Right lobe of liver (tissue), 6 donors: ENCODE measurements around the gene NREP. TPM values are rescaled to one million over a fixed set of nuclear protein-coding genes. Genes with fewer than 3 reads are reported as not detected.

ENCODE experiments used
- ATAC-seq, 4 donors: fragments of 200-7000 bp; cut with Tn5 transposase; one replicate each; pipeline ENCODE4 v1.9.1; 2020; ENCODE audit warnings: mild to moderate bottlenecking in 4 of 4, moderate library complexity in 4 of 4
- DNase-seq, 3 donors: peaks; one replicate each; pipeline ENCODE4 v3.0.0-alpha.2; 2020
- H3K27ac ChIP-seq, 3 donors: fragments of 200-600 bp; one replicate each; pipeline ENCODE4 v1.8.0; 2022
- H3K27me3 ChIP-seq, 2 donors: fragments of 200-600 bp; one replicate each; pipeline ENCODE4 v1.8.0; 2022
- H3K36me3 ChIP-seq, 4 donors: fragments of 200-600 bp; sonication (generic) in 1 of 4; one replicate each; pipeline versions ENCODE4 v1.5.1 to v1.8.0; 2017 to 2022; ENCODE audit warnings: control low read depth in 1 of 4
- H3K4me1 ChIP-seq, 4 donors: fragments of 200-600 bp; sonication (generic) in 1 of 4; one replicate each; pipeline versions ENCODE4 v1.5.1 to v1.8.0; 2017 to 2022; ENCODE audit warnings: control low read depth in 1 of 4
- H3K4me3 ChIP-seq, 3 donors: fragments of 200-600 bp; one replicate each; pipeline ENCODE4 v1.8.0; 2022
- H3K9me3 ChIP-seq, 4 donors: fragments of 200-600 bp; sonication (generic) in 1 of 4; one replicate each; pipeline versions ENCODE4 v1.5.1 to v1.8.0; 2017 to 2022; ENCODE audit warnings: control low read depth in 1 of 4
- CTCF ChIP-seq, 4 donors: fragments of 200-600 bp in 3 of 4; fragments of 450-650 bp in 1 of 4; IDR thresholded peaks; one replicate each; pipeline versions ENCODE4 v1.5.1 to v1.8.0; 2016 to 2022; ENCODE audit warnings: antibody characterized with exemption in 4 of 4, mild to moderate bottlenecking in 2 of 4
- POLR2A ChIP-seq: fragments of 450-650 bp; IDR thresholded peaks from one replicate; pipeline ENCODE4 v1.6.1; 2017; ENCODE audit warnings: antibody characterized with exemption, mild to moderate bottlenecking
- WGBS: methylation state at CpG from one replicate; pipeline ENCODE4 v1.1.6; 2018; ENCODE audit warnings: low coverage, low lambda C conversion rate; ENCODE audit not compliant: insufficient coverage; ENCODE audit errors: missing lambda C conversion rate; 5-methylcytosine and 5-hydroxymethylcytosine counted together
- intact Hi-C, 2 donors: fragments of 100-400 bp; cut with DNase I; formaldehyde crosslinking; loops; one replicate each; pipeline versions ENCODE4 v1.11.2 to v1.14.1; 2022
- total RNA-seq, 6 experiments: library from RNA; depleted of rRNA in 2 of 6; stranded (reverse); fragments of >200 nt in 2 of 6; fragmentation: NEBNext Ultra II Directional in 3 of 6; extraction: Animal tissue kit (Norgen Biotek cat#: 25700) in 3 of 6; gene quantifications; one replicate each; pipeline versions ENCODE4 v1.1.0 to v1.2.4, GENCODE V29; 2016 to 2023
- donor health status: DM: no; HTN: yes; CAD: no.
- donor health status: DM: no; HTN: no; CAD: no.
- donor health status: DM: no; HTN: no; CAD: no.
- donor health status: DM: no; HTN: yes; CAD: no.
- donor health status: DM: no; HTN: yes; CAD: no.

NREP gene
- total RNA-seq, 6 experiments from 2014 or later, result 2.2 to 24.6 (median 7.7) TPM

- Histone ChIP-seq H3K27me3 (no peaks in the 10 kb centered on the region), H3K4me3 (no peak overlapping the region), H3K4me1 (peaks cover 0 to 54% (median 24%) of the 10 kb centered on the region in 4 donors), H3K36me3 (no peaks in the 10 kb centered on the region), H3K27ac (no peak overlapping the region), H3K9me3 (no peaks in the 10 kb centered on the region)
- DNase-seq, result no peak
- intact Hi-C loops, result no loop called here
- 21% methylated on average over 2 of the region's 3 CpGs for WGBS
- TF ChIP-seq POLR2A, result no peak
- TF ChIP-seq CTCF (IDR thresholded peaks at IDR 0.05), result no peak
- ATAC-seq, result peak in 1 of 4 donors; percentile 14
Observed at GRCh38 chr5:111741278-111741677, 15.7 kb downstream of the NREP start.

GRCh38 chr5:111739416-111739815 lies 17.6 kb downstream of the NREP start:
- WGBS, result 82% methylated on average over 3 of the region's 3 CpGs
- H3K4me3 ChIP-seq, result no peak overlapping the region
- H3K36me3 ChIP-seq, result no peaks in the 10 kb centered on the region
- H3K4me1 ChIP-seq, result peaks cover 0 to 63% (median 22%) of the 10 kb centered on the region in 4 donors
- no peak for DNase-seq
- H3K9me3 ChIP-seq, result no peaks in the 10 kb centered on the region
- no peaks in the 10 kb centered on the region for H3K27me3 ChIP-seq
- no peak for ATAC-seq
- TF ChIP-seq CTCF (IDR thresholded peaks at IDR 0.05), result no peak
- no peak for TF ChIP-seq POLR2A
- intact Hi-C loops, result no loop called here
- peak overlapping the region in 1 of 3 donors; percentile 59 for H3K27ac ChIP-seq

GRCh38 chr5:111738118-111738517 lies 18.9 kb downstream of the NREP start:
- DNase-seq (peak in 1 of 3 donors; percentile 47), ATAC-seq (peak; percentile 62 to 73 (median 66))
- Histone ChIP-seq H3K4me3 (no peak overlapping the region), H3K36me3 (no peaks in the 10 kb centered on the region), H3K27me3 (no peaks in the 10 kb centered on the region), H3K9me3 (no peaks in the 10 kb centered on the region), H3K4me1 (peaks cover 0 to 59% (median 19%) of the 10 kb centered on the region in 4 donors), H3K27ac (peak overlapping the region in 1 of 3 donors; percentile 59)
- intact Hi-C loops, result no loop called here
- whole genome bisulfite sequencing, result 25% methylated on average over 5 of the region's 5 CpGs
- TF ChIP-seq POLR2A, result no peak
- no peak for TF ChIP-seq CTCF (IDR thresholded peaks at IDR 0.05)

- no peak for DNase-seq
- intact Hi-C loops, result no loop called here
- TF ChIP-seq POLR2A (no peak), CTCF (IDR thresholded peaks at IDR 0.05) (no peak)
- Histone ChIP-seq H3K4me1 (peaks cover 0 to 55% (median 19%) of the 10 kb centered on the region in 4 donors), H3K36me3 (no peaks in the 10 kb centered on the region), H3K4me3 (no peak overlapping the region), H3K27ac (peak overlapping the region in 1 of 3 donors; percentile 59), H3K27me3 (no peaks in the 10 kb centered on the region), H3K9me3 (no peaks in the 10 kb centered on the region)
- ATAC-seq, result peak in 1 of 4 donors; percentile 7
- 0% methylated on average over 1 of the region's 1 CpG for WGBS
Observed at GRCh38 chr5:111737716-111738115, 19.3 kb downstream of the NREP start.
